SKM-1 treated with dmso at 0.1 percent for 144 hours (cell line): ENCODE measurements around the gene COL6A3.
"Not testable (repeated sequence)": the region's sequence is repeated elsewhere in the genome, so short reads cannot be mapped to it uniquely, and the experiment has no call there.

Source experiments
- DNase-seq: peaks from one replicate; lab custom pipeline; 2025; ENCODE audit not compliant: unreplicated experiment; lab: John Stamatoyannopoulos, UW

Gene COL6A3

DNA sequence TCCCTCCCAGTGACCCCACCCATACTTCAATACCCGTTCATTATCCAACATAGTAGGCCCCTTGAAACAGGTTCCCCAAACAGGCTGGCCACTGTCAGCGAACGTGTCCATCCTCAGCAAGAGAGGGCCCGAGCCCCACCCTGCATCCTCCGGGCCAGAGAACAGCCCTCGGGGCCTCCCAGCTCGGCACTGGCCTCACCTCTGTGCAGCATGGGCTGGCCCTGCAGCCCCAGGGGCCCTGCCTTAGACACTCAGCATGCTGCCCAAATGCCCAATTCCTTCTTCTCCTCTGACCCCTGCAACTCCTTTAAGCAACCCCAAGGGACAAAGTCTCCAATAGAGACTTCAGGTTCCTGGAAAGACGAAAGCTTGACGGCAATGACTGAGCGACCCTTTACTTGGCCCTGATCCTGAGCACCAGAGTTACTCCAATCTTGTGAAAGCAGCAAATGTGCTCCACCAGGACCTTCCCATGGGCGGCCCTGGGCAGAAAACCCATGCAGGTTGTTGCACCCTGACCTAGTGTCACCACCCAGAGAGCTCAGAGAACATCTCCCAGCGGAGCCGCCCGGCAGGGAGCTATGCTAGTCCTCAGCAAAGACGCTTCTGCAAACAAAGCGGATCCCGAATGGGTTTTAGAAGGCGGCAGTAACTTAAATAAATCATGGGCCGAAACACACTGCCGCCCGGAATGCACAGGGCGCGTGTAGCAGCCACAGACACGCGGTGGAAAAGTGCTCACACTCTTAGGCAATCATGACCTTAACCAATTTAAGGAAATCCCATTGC is 782 bp downstream of the COL6A3 start:
- no peak for DNase-seq

DNA sequence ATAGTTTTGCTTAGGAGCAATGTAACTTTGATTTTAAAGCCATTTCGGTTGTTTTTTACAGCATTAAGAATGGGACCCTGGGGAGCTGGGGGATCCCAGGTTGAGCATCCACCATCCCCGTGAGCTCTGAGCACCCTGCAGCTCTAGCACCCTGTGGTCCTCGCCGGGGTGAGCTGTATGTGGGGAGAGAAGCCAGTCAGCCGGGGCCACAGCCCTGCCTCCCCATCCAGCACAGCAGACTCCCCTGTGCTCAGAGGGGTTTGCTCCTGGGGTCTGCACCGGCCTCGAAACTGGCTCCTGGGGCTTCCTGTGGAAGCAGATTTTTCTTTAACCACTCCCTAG is 1.3 kb downstream of the COL6A3 start:
- no peak for DNase-seq

DNA sequence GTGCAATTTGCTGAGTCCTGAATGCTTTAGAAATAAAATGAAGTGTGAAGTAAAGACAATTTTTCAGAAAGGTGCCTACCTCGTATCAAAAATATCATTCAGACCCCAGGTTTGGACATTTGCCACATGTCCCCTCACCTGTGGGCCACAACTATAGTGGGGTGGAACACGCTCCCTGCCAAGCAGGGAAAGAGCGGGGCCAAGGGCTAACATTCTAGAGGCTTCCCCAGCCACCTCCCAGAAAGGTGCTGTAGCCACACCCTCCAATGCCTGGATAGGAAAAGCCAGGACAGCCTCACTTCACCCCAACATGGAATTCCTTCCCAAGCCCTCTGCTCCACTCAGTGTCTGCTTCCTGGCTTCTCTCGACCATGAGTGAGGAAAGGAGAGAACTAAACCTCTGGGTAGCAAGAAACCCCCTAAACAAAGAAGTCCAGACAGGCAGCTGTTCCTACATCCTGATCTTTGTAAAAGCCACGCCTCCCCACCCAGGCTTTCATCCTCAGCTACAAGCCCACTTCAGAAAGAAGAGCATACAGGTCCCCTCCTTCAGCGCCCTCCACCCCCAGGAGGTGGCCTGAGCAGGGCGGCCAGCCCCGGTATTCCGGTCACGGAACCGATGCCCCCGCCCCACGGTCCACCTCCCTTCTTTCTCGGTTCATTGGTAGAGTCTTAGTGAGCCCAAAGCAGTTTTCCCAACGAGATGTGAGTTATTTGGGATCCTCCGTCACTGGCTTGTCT is 2.1 kb downstream of the COL6A3 start:
- DNase-seq = no peak

DNA sequence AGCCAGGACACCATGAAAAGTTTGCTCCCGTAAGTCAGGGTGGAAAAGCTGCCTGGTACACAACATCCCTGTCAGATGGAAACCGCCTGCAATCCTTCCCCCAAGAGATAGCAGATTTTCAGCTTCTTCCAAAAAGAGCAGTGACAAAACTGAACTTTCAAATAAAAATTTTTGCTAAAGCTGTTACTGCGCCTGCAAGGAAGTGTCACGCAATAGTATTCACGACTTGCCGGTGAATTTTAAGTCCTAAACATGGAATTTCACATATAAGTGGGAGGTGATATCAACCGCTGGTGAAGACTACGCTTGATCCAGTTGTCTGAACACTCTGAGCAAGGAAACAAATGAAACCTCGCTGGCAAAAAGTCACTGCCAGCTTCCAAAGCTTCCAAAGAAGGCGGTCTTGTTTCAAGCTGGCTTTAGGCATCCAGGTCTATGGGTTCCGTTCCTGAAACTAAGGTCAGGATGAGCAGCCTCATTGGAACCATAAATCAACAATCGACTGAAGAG is 2.8 kb downstream of the COL6A3 start:
- DNase-seq = no peak

DNA sequence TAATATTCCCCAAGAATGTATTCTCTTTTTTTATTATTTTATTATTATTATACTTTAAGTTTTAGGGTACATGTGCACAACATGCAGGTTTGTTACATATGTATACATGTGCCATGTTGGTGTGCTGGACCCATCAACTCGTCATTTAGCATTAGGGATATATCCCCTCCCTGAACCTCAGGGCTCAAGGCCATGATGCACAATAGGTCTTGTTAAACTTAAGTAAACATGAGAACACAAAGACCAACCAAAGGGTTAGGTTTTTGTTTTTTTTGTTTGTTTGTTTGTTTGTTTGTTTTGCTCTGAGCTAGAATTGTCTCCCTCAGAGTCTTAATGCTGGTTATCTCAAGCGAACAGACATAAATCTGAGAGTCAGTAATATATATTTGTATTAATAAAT is 4.7 kb downstream of the COL6A3 start:
- DNase-seq = not testable (repeated sequence)

DNA sequence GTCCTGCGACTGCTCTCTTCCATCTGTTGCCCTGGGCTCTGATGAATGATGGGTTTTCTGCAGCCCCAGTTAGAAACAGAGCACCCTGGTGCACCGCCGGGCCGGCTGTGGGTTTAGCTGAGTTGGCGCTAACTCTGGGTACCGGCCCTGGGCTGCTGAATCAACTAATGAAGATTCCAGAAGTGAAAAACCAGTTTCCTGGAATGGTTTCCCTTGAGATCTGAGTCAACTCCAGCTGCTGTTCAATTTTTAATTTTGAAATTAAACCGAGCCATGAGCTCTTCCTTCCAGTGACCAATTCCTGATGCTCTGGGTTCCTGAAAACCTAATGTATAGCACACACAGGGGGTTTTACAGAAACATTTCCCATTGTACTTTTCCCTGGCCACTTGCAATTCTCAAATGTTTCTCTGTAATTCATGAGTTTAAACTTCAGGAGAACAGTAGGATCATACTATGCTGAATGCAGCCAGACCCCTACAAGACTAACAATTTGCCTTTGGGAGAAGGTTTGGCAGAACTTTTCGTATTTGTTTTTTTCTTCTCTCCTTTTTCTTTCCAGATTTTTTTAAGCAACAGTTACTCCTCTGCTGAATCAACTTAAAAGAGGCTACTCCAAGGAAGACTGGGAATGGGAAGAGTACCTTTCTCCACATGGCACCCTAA is 5.5 kb downstream of the COL6A3 start:
- DNase-seq = no peak

DNA sequence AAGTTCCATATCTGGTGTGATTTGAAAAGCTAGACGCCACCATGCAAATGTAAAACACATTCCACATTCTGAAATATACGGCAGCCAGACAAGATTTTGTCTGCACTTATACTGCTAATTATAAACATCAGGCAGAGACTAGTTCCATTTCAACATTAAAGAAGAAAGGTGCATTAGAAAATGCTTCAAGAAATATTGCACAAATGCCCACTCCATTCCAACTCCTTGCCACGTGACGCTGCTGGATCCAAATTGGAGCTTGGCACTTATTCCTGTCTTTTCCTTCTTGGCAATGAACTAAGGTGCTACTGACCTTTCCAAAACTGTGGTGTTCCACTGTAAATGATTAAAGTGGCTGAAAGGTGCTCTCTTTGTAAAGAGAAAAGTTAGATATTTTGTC is 6.3 kb downstream of the COL6A3 start:
- no peak for DNase-seq

DNA sequence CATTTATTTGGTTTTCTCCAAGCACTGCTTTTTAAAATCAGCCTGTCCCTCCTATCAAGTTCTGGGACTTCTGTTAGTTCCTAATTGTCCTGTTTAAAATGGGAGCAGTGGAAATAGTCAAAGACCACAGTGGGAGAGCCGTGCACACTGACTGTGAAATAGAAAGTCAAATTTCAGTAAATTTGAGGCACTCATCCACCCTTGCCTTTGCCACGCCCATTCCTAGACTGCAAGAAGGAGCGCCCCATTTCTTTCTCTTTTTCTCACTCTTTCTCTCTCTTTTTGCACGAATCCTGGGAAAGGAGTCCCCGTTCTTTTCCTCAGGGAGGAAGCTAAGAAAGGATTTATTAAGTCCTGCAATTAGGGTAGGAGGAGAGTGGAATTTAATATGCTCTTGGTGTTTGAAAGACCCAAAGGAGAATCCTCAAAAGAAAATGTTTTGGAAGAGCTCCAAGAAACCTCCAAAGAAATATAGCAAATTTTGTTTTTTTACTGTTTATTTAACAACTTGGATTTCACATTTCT is 7.5 kb downstream of the COL6A3 start:
- no peak for DNase-seq

DNA sequence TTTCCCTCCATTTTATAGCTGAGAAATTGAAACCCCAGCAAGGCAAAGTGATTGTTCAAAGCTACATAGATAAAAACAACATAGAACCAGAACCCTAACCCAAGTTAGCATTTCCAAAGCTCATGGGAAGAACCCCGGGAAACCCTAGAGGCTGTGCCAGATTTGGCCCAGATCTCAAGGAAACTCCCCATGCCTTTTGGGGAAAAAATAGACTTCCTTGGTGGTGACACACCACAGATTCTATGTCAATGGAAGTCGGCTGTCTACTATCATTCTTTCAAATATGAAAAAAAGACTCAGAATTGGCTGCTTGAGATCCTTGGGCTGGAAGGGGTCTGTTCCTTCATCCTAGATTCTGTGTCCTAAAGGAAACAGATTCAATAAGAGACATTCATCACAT is 8.4 kb downstream of the COL6A3 start:
- no peak for DNase-seq

DNA sequence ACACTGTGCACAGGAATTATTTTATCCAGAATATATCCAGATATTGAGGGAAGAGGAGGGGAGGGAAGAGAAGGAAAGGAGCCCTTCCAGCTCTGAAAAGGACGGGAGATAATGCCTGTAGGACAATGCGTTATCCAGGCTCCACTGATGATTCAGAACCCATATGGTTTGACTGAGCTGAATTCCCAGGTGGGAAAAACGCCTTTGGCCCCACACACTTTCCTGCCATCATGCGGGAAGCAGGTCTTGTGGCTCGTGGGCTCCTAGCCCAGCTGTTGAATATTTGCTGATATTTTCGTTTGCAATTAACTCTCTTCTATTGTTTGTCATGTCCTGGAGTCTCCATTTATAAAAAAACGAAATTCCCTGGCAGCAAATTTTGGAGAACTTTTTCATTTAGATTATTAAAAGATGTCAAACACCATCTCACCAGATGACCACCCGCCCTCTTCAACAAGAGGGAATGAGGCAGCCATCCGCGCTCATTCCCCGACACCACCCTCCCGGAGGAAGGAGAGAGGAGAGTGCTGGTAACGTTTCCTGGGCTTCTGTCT is 8.9 kb downstream of the COL6A3 start:
- DNase-seq = no peak

DNA sequence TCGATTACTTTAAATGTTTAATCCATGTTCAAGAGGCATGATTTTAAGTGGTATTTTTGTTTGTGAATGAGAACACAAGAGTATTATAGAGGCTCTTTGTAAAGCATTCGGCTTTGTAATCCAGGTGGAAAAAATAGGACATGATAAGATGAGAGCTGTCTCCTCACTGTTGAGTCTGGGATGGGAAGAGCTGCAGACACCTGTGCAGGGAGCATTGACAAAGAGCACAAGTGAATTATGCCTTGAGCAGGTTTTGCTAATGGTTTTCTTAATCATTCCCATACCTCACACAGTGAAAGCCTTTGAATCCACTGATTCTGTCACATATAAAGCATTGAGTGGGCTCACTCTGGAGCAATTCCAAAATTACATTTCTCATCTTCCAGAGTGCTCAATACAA is 9.6 kb downstream of the COL6A3 start:
- DNase-seq = no peak

DNA sequence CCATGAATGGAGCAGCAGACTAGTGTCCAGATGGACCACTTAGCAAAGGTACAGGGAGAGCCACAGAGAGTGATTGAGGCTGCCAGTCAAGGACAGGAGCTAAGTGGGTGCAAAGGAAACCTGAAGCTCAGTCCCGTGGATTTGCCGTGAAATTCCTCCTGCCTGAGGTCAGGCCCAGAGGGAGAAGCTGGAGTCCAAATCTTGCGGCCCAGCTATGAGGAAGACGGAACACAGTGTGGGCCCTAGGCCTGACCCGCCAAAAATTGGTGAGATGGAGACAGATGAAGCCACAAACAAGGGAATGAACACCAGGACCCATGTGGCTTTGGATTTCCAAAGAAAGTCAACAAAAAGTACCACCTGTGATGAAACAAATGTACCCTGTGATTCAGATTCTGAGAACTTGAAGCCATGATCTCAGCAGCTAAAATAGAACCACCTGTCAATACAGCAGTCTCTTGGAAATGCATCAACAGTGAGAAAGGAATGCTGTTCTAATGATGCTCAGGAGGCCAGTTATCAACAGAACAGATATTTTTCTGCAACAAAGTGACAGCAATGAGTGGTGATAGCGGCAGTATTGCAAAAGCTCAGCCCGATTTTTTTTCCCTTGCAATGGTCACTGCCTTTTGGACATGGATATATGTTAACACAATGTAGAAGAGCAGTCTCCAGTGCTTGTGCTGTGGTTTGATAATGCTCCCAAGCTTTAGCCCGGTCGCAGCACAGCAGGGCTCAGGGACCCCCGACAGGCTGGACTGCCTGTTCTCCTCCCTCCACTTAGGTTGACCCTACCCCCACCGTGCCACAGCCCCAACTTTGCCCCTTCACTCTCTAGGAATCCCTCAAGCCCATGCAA is 10.7 kb downstream of the COL6A3 start:
- DNase-seq = no peak

DNA sequence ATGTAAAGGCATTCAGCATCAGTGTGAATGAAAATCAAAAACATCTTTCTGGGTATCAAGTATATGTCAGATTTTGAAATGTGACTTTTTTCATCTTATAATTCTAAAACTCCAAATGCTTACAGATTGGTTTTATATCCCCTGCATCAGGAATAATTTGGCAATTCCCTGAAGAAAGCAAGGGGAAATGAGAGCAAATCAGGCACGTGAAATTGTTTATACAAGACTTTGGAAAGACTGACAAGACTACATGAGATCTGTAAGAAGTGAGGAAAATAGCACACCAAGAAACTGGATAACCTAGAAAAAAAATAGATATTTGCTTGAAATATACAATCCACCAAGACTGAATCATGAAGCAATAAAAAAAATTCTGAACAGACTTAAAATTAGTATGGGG is 13.8 kb downstream of the COL6A3 start:
- no peak for DNase-seq

DNA sequence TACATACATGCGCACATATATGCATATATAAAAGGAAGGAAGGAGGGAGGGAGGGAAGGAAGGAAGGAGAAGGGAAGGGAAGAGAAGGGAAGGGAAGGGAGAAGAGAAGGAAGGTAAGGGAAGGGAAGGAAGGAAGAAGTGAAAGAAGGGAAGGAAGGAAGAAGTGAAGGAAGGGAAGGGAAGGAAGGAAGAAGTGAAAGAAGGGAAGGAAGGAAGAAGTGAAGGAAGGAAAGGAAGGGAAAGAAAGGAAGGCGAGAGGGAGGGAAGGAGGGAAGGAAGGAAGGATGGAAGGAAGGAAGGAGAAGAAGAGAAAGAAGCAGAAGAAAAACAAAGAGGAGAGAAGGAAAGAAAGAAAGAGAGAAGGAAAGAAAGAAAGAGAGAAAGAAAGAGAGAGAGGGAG is 16.9 kb downstream of the COL6A3 start:
- DNase-seq = no peak

DNA sequence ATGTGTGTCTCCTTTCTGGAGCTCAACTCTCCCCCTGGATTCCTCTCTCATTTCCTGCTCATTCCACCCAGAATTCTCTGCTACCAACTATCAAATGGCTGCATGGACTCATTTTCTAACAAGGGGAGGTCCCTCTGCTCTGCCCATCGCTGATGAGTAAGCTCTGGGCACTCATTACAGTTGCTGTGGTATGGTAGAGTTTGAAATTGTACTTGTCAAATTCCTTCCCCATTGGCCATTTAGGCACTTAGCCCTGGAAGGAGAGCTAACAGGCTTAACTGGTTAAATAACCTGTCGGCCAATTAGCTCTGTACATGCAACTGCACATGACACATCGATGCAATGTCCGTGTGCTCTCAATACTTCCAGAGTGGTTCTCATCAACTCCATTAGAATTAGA is 20.4 kb downstream of the COL6A3 start:
- DNase-seq = no peak

DNA sequence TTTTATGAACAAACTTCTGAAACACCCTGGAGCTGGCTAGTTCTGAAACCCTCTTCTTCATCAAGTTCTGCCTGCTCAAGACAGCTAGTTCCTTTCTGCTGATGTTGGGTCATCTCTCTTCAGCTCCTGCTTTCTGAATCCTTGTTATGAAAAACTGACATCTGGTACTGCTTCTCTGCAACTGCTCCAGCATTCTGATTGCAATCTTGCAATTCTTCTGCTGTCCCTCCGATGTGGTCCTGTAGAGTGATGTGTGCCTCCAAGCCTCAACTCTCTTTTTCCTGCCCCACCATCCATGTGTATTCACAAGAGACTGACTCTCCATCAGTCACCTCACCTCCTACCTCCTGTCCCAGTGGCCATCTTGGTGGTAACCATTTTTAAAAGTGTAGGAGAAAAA is 21.8 kb downstream of the COL6A3 start:
- DNase-seq = no peak

DNA sequence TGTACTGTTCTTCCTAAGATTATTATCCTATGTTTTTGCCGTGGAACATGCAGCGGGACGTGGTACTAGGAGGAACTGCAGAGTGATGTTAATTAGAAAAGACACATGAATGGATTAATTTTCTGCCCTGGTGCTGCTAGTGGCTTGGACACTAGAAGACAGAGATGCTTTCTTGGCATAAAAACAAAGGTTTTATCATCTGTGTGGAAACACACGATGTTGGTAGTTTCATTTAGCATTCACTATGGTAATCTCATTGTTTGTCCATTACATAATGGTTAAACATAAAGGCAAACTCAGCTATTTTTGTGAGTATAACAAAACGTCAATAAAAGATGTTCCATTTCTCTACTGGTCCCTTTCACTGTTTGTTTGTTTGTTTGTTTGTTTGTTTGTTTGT is 22.8 kb downstream of the COL6A3 start:
- DNase-seq = no peak

DNA sequence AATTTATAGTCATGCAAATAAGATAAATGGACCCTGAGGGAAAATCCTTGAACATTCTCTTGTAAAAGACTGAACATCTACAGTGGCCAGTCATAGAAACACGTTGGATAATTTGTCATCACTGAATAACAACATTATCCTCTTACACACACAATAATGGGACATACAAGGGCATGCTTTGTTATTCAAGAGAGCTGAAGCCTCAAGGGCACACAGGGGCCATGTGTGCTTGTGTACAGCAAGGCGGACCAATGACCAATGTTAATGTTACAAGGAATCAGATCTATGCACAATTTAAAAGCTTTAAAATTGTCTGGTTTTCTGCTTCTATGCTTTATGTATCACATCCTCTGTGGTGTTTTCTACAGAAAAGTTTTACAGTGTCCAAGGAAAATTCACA is 23.7 kb downstream of the COL6A3 start:
- DNase-seq = no peak

DNA sequence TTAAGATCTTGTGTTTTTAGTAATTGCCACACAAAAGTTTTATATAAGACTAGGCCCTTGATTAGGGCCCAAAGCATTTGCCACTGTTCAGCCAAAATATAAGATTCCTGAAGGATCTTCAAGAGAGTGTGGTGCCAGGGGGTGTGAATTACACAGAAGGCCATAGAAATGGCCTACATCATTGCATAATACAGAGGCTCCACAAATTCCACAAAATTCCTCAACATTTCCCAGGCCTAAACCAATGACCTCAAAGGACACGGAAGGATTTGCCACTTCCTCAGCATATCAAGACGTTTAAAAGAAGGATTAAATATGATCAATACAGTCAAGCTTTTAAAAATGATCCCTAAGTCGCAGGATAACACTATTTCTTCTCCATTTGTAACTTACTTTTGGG is 24.1 kb downstream of the COL6A3 start:
- no peak for DNase-seq

DNA sequence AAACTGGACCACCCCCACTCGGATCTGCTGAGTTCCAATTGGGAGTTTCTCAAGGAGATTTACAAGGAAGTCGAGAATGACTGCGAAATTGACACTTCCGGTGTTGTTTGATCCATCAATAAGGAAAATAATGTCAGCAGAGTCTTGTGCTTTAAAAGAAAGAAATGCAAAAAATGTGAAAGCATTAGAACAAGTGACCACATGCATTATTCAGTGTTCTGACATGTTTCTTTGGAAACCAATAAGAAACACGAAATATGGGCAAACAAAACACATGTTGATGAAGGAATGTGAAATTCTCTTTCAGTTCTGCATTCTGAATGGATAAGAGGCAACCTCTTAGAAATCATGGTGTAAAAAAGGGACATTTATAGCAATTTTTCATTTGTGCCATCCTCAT is 25.9 kb downstream of the COL6A3 start:
- no peak for DNase-seq

DNA sequence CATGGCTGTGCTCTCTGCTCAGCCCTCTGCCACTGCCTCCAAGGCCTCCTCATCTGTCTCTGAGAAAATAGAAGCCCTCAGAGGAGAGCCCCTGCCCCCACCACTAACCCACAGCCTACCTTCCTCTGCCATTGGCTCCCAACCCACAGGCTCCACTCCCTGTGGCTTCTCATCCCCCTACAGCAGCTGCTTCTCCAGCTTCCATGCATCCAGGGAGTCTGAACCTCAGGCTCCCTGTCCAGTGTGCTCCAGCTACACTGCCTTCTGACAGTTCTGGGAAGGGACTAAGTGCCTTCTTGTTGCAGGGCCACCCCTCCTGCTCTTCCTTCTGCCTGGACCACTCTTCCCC is 29.3 kb downstream of the COL6A3 start:
- DNase-seq = no peak
